A549 treated with Mapracorat at 1 μM for 4 hours (cell line): Measurements from ENCODE around the gene TMEM260. TPM values are rescaled to one million over a fixed set of nuclear protein-coding genes. Genes with fewer than 3 reads are reported as not detected.

ENCODE experiments used
- total RNA-seq: library from RNA; stranded (reverse); fragments of 200-300 nt; extraction: Qiagen RNA extraction; gene quantifications from 5 replicates; pipeline ENCODE4 v1.2.3, GENCODE V29; 2022

TMEM260 gene
- total RNA-seq: 3.2 to 5.9 TPM (median 5.2 TPM) in 5 replicates

GRCh38 chr14:56579345-56580220, at the start of gene TMEM260:
TMEM260 (plus strand) TSS chr14:56579798; CDS start chr14:56579915, 117 bp downstream.

Other genes starting within 250 kb of the TMEM260 start
- gene OTX2, start 230.7 kb downstream of the TMEM260 start, total RNA-seq: not detected in 5 replicates